PFSK-1 (cell line): ENCODE results near the gene TPRA1.

Source experiments
- POLR2AphosphoS5 ChIP-seq: IDR thresholded peaks from 2 replicates; pipeline ENCODE4 v1.6.1; 2012; ENCODE audit warnings: low read depth, mild to moderate bottlenecking, control low read depth, low read length, moderate library complexity
- REST ChIP-seq, 2 experiments: IDR thresholded peaks; 2 replicates each; pipeline versions ENCODE4 v1.6.1 to v1.8.0; 2011 to 2012; ENCODE audit warnings: low read depth in 2 of 2, low read length in 2 of 2, control low read depth in 1 of 2, inconsistent platforms in 1 of 2, mild to moderate bottlenecking in 1 of 2, moderate library complexity in 1 of 2; ENCODE audit not compliant: insufficient read depth in 1 of 2

- TF ChIP-seq POLR2AphosphoS5: no peak
- no peak for TF ChIP-seq REST (IDR thresholded peaks at IDR 0.05; ENCODE audit: insufficient read depth in 1 of 2, low read depth in 2 of 2, low read length in 2 of 2)
These were observed 6.7 kb upstream of the TPRA1 start for GRCh38 chr3:127597020-127597771.
